DOHH2 (cell line): ENCODE measurements around the gene RUSC2.

Experiments
- H3F3A ChIP-seq: fragments of 200-600 bp; sonication (generic), shearing (Covaris generic); 2 replicates; pipeline ENCODE4 v1.6.0; 2016; ENCODE audit warnings: antibody characterized with exemption, mild to moderate bottlenecking; ENCODE audit not compliant: control insufficient read depth, insufficient read depth
- H3K27ac ChIP-seq: fragments of 200-600 bp; sonication (generic); 2 replicates; pipeline ENCODE4 v1.5.1; 2014; ENCODE audit warnings: low read depth, mild to moderate bottlenecking, low read length, moderate library complexity
- H3K27me3 ChIP-seq: fragments of 200-600 bp; sonication (generic); 2 replicates; pipeline ENCODE4 v1.6.1; 2014; ENCODE audit warnings: mild to moderate bottlenecking, low read length, mixed read lengths; ENCODE audit not compliant: control insufficient read depth
- H3K36me3 ChIP-seq: fragments of 200-600 bp; sonication (generic); 2 replicates; pipeline ENCODE4 v1.6.1; 2014; ENCODE audit warnings: mild to moderate bottlenecking, low read length, moderate library complexity, mixed read lengths; ENCODE audit not compliant: control insufficient read depth
- H3K4me1 ChIP-seq: fragments of 200-600 bp; sonication (generic); 2 replicates; pipeline ENCODE4 v1.6.1; 2014; ENCODE audit warnings: mild to moderate bottlenecking, low read length, mixed read lengths; ENCODE audit not compliant: control insufficient read depth
- H3K4me2 ChIP-seq: fragments of 200-600 bp; sonication (generic); 2 replicates; pipeline ENCODE4 v1.6.0; 2014; ENCODE audit warnings: mild to moderate bottlenecking, low read length, moderate library complexity
- H3K4me3 ChIP-seq: fragments of 200-600 bp; sonication (generic); 2 replicates; pipeline ENCODE4 v1.5.1; 2014; ENCODE audit warnings: mild to moderate bottlenecking, low read length, mixed read lengths
- H3K79me2 ChIP-seq: fragments of 200-600 bp; sonication (generic); 2 replicates; pipeline ENCODE4 v1.6.1; 2014; ENCODE audit warnings: mild to moderate bottlenecking, low read length, mixed read lengths; ENCODE audit not compliant: control insufficient read depth
- H3K9me2 ChIP-seq: fragments of 200-600 bp; sonication (generic); replicated peaks from 2 replicates; pipeline ENCODE4 v1.6.1; 2014; ENCODE audit warnings: mild to moderate bottlenecking, low read length, mixed read lengths; ENCODE audit not compliant: control insufficient read depth
- H3K9me3 ChIP-seq: fragments of 200-600 bp; sonication (generic); 2 replicates; pipeline ENCODE4 v1.6.1; 2014; ENCODE audit warnings: antibody characterized with exemption, low read length, mixed read lengths; ENCODE audit not compliant: control insufficient read depth, insufficient read depth
- H4K20me1 ChIP-seq: fragments of 200-600 bp; sonication (generic); 2 replicates; pipeline ENCODE4 v1.6.0; 2014; ENCODE audit warnings: low read depth, mild to moderate bottlenecking, antibody characterized with exemption, low read length, moderate library complexity; ENCODE audit not compliant: control insufficient read depth, insufficient read depth
- CTCF ChIP-seq: fragments of 200-600 bp; sonication (generic); IDR thresholded peaks from one replicate; pipeline ENCODE4 v1.5.1; 2014; ENCODE audit warnings: antibody characterized with exemption, mild to moderate bottlenecking, low read depth, low read length; ENCODE audit not compliant: poor library complexity, severe bottlenecking
- EZH2phosphoT487 ChIP-seq: fragments of 200-600 bp; sonication (generic); IDR thresholded peaks from 2 replicates; pipeline ENCODE4 v1.6.1; 2017; ENCODE audit warnings: borderline replicate concordance, mild to moderate bottlenecking, antibody characterized with exemption, low read length, moderate library complexity, mixed read lengths

Gene RUSC2

DNA sequence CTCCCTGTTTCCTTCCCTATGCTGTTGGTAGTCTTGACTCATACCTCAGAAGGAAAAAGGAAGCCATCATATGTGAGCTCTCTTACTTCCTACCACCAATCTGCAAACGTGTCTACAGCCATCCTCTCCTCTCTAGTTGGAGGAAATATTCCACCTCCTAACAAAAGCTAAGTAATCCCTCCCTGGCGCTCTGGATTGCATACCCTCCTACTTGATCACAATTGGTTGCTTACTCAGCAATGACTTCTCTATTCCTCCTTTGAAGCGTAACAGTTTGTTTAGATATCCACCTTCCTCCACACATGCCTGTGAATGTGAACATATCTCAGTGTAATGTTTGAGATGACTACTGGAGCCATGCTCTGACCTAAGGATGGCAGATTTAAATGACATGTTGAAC lies 18.2 kb downstream of the RUSC2 start:
- H3F3A ChIP-seq: no peaks in the 10 kb centered on the region
- H3K79me2 ChIP-seq: no peaks in the 10 kb centered on the region

GRCh38 chr9:35510383-35510753 lies 20.5 kb downstream of the RUSC2 start:
- H4K20me1 ChIP-seq: no peaks in the 10 kb centered on the region
- H3K9me2 ChIP-seq: no peaks in the 10 kb centered on the region
- no peaks in the 10 kb centered on the region for H3K79me2 ChIP-seq
- no peaks in the 10 kb centered on the region for H3K9me3 ChIP-seq
- TF ChIP-seq EZH2phosphoT487: no peak
- TF ChIP-seq CTCF: no peak
- no peaks in the 10 kb centered on the region for H3K36me3 ChIP-seq
- H3K4me1 ChIP-seq: no peaks in the 10 kb centered on the region
- H3K4me3 ChIP-seq: no peak overlapping the region
- H3K27me3 ChIP-seq: peaks cover 41% of the 10 kb centered on the region
- H3K27ac ChIP-seq: no peak overlapping the region
- no peak overlapping the region for H3K4me2 ChIP-seq
- H3F3A ChIP-seq: no peaks in the 10 kb centered on the region

More for the DNA sequence above, 18.2 kb downstream of the RUSC2 start:
- H3K4me3 ChIP-seq: no peak overlapping the region
- H3K36me3 ChIP-seq: no peaks in the 10 kb centered on the region
- H3K27ac ChIP-seq: no peak overlapping the region
- no peak overlapping the region for H3K4me2 ChIP-seq
- no peaks in the 10 kb centered on the region for H3K9me3 ChIP-seq
- no peaks in the 10 kb centered on the region for H3K9me2 ChIP-seq
- H3K4me1 ChIP-seq: no peaks in the 10 kb centered on the region
- TF ChIP-seq CTCF (no peak), EZH2phosphoT487 (no peak)
- H3K27me3 ChIP-seq: peaks cover 39% of the 10 kb centered on the region
- H4K20me1 ChIP-seq: no peaks in the 10 kb centered on the region

- Histone ChIP-seq H3K27ac (no peak overlapping the region), H3K4me1 (no peaks in the 10 kb centered on the region), H3K27me3 (peaks cover 38% of the 10 kb centered on the region), H3K79me2 (no peaks in the 10 kb centered on the region), H3K9me2 (no peaks in the 10 kb centered on the region), H3K4me2 (no peak overlapping the region), H3K4me3 (no peak overlapping the region), H3F3A (no peaks in the 10 kb centered on the region), H3K36me3 (no peaks in the 10 kb centered on the region), H3K9me3 (no peaks in the 10 kb centered on the region), H4K20me1 (no peaks in the 10 kb centered on the region)
- no peak for TF ChIP-seq CTCF
- TF ChIP-seq EZH2phosphoT487: no peak
These were observed 21.0 kb downstream of the RUSC2 start for GRCh38 chr9:35510754-35511428.
